ENCODE data around the gene RYR1.
"Not testable (repeated sequence)": the region's sequence is repeated elsewhere in the genome, so short reads cannot be mapped to it uniquely, and the experiment has no call there.

RYR1 gene

DNA sequence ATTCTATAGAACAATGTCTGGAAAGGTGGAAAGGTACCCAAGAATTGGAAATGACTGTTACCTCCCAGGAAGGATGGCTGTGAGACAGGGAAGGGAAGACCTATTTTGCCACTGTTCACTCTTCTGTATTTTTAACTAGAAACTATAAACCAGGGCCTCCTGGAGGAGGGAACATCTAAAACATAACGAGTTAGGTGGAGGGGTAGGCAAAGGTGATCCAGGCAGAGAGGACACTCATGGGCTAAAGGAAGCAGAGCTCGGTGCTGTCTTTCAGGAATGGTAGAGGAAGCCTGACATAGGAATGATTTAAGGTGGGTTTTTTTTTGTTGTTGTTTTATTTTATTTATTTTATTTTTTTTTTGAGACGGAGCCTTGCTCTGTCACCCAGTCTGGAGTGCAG, 191.3 kb downstream of the RYR1 start:
- H3K27me3 ChIP-seq (ENCODE audit: insufficient read depth, poor library complexity, severe bottlenecking) = no peaks in the 10 kb centered on the region
- H3K4me3 ChIP-seq (replicated peaks; ENCODE audit: insufficient read depth, low read length) = no peak overlapping the region
- no peak for DNase-seq (ENCODE audit: low read depth in 1 of 2, low spot score in 1 of 2)
- H3K27ac ChIP-seq (replicated peaks) = no peak overlapping the region
- TF ChIP-seq SPI1 (IDR thresholded peaks at IDR 0.05; ENCODE audit: borderline replicate concordance, low read depth) (no peak), POLR2AphosphoS5 (IDR thresholded peaks at IDR 0.05; ENCODE audit: low read depth) (no peak), GABPA (IDR thresholded peaks at IDR 0.05; ENCODE audit: low read depth) (no peak)
- TF ChIP-seq, protein P1, sequence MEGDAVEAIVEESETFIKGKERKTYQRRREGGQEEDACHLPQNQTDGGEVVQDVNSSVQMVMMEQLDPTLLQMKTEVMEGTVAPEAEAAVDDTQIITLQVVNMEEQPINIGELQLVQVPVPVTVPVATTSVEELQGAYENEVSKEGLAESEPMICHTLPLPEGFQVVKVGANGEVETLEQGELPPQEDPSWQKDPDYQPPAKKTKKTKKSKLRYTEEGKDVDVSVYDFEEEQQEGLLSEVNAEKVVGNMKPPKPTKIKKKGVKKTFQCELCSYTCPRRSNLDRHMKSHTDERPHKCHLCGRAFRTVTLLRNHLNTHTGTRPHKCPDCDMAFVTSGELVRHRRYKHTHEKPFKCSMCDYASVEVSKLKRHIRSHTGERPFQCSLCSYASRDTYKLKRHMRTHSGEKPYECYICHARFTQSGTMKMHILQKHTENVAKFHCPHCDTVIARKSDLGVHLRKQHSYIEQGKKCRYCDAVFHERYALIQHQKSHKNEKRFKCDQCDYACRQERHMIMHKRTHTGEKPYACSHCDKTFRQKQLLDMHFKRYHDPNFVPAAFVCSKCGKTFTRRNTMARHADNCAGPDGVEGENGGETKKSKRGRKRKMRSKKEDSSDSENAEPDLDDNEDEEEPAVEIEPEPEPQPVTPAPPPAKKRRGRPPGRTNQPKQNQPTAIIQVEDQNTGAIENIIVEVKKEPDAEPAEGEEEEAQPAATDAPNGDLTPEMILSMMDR (IDR thresholded peaks at IDR 0.05; ENCODE audit: insufficient read depth, low read length) = no peak
- TF ChIP-seq, protein P2, sequence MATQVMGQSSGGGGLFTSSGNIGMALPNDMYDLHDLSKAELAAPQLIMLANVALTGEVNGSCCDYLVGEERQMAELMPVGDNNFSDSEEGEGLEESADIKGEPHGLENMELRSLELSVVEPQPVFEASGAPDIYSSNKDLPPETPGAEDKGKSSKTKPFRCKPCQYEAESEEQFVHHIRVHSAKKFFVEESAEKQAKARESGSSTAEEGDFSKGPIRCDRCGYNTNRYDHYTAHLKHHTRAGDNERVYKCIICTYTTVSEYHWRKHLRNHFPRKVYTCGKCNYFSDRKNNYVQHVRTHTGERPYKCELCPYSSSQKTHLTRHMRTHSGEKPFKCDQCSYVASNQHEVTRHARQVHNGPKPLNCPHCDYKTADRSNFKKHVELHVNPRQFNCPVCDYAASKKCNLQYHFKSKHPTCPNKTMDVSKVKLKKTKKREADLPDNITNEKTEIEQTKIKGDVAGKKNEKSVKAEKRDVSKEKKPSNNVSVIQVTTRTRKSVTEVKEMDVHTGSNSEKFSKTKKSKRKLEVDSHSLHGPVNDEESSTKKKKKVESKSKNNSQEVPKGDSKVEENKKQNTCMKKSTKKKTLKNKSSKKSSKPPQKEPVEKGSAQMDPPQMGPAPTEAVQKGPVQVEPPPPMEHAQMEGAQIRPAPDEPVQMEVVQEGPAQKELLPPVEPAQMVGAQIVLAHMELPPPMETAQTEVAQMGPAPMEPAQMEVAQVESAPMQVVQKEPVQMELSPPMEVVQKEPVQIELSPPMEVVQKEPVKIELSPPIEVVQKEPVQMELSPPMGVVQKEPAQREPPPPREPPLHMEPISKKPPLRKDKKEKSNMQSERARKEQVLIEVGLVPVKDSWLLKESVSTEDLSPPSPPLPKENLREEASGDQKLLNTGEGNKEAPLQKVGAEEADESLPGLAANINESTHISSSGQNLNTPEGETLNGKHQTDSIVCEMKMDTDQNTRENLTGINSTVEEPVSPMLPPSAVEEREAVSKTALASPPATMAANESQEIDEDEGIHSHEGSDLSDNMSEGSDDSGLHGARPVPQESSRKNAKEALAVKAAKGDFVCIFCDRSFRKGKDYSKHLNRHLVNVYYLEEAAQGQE (IDR thresholded peaks at IDR 0.05; ENCODE audit: insufficient replicate concordance, low read depth) = no peak

DNA sequence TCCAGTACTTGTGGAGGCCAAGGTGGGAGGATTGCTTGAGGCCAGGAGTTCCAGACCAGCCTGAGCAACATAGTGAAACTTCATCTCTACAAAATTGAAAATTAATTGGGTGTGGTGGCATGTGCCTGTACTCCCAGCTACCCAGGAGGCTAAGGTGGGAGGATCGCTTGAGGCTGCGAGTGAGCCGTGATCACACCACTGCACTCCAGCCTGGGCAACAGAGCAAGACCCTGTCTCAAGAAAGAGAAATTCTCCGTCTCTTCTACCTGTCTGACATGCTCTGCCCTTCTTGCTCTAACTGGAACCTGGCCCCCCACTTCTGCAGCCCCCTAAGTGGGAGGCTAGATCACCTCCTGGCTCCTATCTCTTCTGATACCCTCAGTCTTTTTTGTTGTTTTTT, 192.9 kb downstream of the RYR1 start:
- Histone ChIP-seq H3K4me3 (replicated peaks; ENCODE audit: insufficient read depth, low read length) (no peak overlapping the region), H3K27ac (replicated peaks) (no peak overlapping the region), H3K27me3 (ENCODE audit: insufficient read depth, poor library complexity, severe bottlenecking) (no peaks in the 10 kb centered on the region)
- no peak for DNase-seq (ENCODE audit: low read depth in 1 of 2, low spot score in 1 of 2)
- TF ChIP-seq, protein P1 (IDR thresholded peaks at IDR 0.05; ENCODE audit: insufficient read depth, low read length) = no peak
- TF ChIP-seq GABPA (IDR thresholded peaks at IDR 0.05; ENCODE audit: low read depth) (no peak), POLR2AphosphoS5 (IDR thresholded peaks at IDR 0.05; ENCODE audit: low read depth) (no peak), SPI1 (IDR thresholded peaks at IDR 0.05; ENCODE audit: borderline replicate concordance, low read depth) (no peak)
- TF ChIP-seq, protein P2 (IDR thresholded peaks at IDR 0.05; ENCODE audit: insufficient replicate concordance, low read depth) = no peak

DNA sequence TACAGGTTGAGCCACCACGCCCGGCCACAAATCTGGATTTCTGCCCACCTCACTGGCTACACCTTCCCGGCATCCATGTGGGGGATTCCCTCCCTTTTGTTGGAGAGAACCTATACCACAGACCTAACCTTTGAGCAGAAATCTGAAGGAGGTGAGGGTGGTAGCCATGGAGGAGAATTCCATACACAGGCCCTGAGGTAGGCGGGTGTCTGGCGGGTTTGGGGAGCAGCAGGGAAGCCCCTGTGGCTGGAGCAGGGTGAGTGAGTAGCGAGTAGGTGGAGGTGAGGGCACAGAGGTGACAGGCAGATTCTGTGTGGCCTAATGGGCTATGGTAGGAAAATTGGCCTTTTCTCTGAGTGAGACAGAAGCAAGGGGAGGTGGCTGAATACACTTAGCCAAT, 196.1 kb downstream of the RYR1 start:
- no peak overlapping the region for H3K27ac ChIP-seq (replicated peaks)
- H3K27me3 ChIP-seq (ENCODE audit: insufficient read depth, poor library complexity, severe bottlenecking) = no peaks in the 10 kb centered on the region
- TF ChIP-seq GABPA (IDR thresholded peaks at IDR 0.05; ENCODE audit: low read depth) = no peak
- TF ChIP-seq SPI1 (IDR thresholded peaks at IDR 0.05; ENCODE audit: borderline replicate concordance, low read depth) = no peak
- TF ChIP-seq, protein P1 (IDR thresholded peaks at IDR 0.05; ENCODE audit: insufficient read depth, low read length) = no peak
- TF ChIP-seq POLR2AphosphoS5 (IDR thresholded peaks at IDR 0.05; ENCODE audit: low read depth) = no peak
- TF ChIP-seq, protein P2 (IDR thresholded peaks at IDR 0.05; ENCODE audit: insufficient replicate concordance, low read depth) = no peak
- no peak for DNase-seq (ENCODE audit: low read depth in 1 of 2, low spot score in 1 of 2)
- H3K4me3 ChIP-seq (replicated peaks; ENCODE audit: insufficient read depth, low read length) = no peak overlapping the region

DNA sequence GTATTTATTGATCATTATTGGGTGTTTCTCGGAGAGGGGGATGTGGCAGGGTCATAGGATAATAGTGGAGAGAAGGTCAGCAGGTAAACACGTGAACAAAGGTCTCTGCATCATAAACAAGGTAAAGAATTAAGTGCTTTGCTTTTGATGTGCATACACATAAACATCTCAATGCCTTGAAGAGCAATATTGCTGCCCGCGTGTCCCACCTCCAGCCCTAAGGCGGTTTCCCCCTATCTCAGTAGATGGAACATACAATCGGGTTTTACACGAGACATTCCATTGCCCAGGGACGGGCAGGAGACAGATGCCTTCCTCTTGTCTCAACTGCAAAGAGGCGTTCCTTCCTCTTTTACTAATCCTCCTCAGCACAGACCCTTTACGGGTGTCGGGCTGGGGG, 197.8 kb downstream of the RYR1 start:
- not testable (repeated sequence) for H3K27ac ChIP-seq (replicated peaks); H3K4me3 ChIP-seq (replicated peaks; ENCODE audit: insufficient read depth, low read length); DNase-seq (ENCODE audit: low read depth in 1 of 2, low spot score in 1 of 2); H3K27me3 ChIP-seq (ENCODE audit: insufficient read depth, poor library complexity, severe bottlenecking)

DNA sequence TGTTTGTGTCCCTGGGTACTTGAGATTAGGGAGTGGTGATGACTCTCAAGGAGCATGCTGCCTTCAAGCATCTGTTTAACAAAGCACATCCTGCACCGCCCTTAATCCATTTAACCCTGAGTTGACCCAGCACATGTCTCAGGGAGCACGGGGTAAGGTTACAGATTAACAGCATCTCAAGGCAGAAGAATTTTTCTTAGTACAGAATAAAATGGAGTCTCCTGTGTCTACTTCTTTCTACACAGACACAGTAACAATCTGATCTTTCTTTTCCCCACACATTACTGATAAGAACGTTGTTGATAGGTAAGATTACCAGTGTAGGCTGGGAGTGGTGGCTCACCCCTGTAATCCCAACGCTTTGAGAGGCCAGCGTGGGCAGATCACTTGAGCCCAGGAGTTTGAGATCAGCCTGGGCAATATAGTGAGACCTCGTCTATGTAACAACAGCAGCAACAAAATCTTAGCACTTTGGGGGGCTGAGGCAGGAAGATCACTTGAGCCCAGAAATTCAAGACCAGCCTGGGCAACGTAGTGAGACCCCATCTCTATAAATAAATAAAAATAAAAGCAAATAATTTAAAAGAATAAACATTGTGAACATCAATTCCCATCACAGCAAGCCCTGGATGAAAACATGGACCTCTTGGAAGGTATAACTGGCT, 198.5 kb downstream of the RYR1 start:
- not testable (repeated sequence) for H3K27me3 ChIP-seq (ENCODE audit: insufficient read depth, poor library complexity, severe bottlenecking); DNase-seq (ENCODE audit: low read depth in 1 of 2, low spot score in 1 of 2); H3K27ac ChIP-seq (replicated peaks); H3K4me3 ChIP-seq (replicated peaks; ENCODE audit: insufficient read depth, low read length)

Measured in HL-60 (cell line).